ENCODE data around the gene PAX6. TPM values are rescaled to one million over a fixed set of nuclear protein-coding genes. Genes with fewer than 3 reads are reported as not detected.

The PAX6 gene
- total RNA-seq, 2 donors from 2014 or later = 0.68 TPM; not detected in 1

GRCh38 chr11:31802000-31802551 is 9.0 kb downstream of the PAX6 start:
- peaks cover 19 to 37% of the 10 kb centered on the region in 2 donors for H3K4me1 ChIP-seq (ENCODE audit: control insufficient read depth in 1 of 2, low read depth in 2 of 2)
- ATAC-seq (ENCODE audit: insufficient number of reproducible peaks, low FRiP score, low read depth) = no peak
- TF ChIP-seq, protein P1, sequence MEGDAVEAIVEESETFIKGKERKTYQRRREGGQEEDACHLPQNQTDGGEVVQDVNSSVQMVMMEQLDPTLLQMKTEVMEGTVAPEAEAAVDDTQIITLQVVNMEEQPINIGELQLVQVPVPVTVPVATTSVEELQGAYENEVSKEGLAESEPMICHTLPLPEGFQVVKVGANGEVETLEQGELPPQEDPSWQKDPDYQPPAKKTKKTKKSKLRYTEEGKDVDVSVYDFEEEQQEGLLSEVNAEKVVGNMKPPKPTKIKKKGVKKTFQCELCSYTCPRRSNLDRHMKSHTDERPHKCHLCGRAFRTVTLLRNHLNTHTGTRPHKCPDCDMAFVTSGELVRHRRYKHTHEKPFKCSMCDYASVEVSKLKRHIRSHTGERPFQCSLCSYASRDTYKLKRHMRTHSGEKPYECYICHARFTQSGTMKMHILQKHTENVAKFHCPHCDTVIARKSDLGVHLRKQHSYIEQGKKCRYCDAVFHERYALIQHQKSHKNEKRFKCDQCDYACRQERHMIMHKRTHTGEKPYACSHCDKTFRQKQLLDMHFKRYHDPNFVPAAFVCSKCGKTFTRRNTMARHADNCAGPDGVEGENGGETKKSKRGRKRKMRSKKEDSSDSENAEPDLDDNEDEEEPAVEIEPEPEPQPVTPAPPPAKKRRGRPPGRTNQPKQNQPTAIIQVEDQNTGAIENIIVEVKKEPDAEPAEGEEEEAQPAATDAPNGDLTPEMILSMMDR (IDR thresholded peaks at IDR 0.05) = no peak

GRCh38 chr11:31801298-31801702 is 9.8 kb downstream of the PAX6 start:
- Histone ChIP-seq H3K4me1 (ENCODE audit: control insufficient read depth in 1 of 2, low read depth in 2 of 2) (peaks cover 19 to 37% of the 10 kb centered on the region in 2 donors), H3K4me3 (no peak overlapping the region), H3K27ac (peak overlapping the region in 1 of 2 donors; percentile 8), H3K9me3 (no peaks in the 10 kb centered on the region), H3K27me3 (replicated peaks; ENCODE audit: insufficient read depth) (peaks cover 81% of the 10 kb centered on the region), H3K36me3 (no peaks in the 10 kb centered on the region)
- TF ChIP-seq, protein P1 (IDR thresholded peaks at IDR 0.05) = no peak
- DNase-seq (ENCODE audit: low spot score) = no peak
- no peak for ATAC-seq (ENCODE audit: insufficient number of reproducible peaks, low FRiP score, low read depth)

More at GRCh38 chr11:31802000-31802551, 9.0 kb downstream of the PAX6 start:
- Histone ChIP-seq H3K9me3 (no peaks in the 10 kb centered on the region), H3K4me3 (no peak overlapping the region), H3K27me3 (replicated peaks; ENCODE audit: insufficient read depth) (peaks cover 88% of the 10 kb centered on the region), H3K36me3 (no peaks in the 10 kb centered on the region), H3K27ac (no peak overlapping the region)
- DNase-seq (ENCODE audit: low spot score) = no peak

DNA sequence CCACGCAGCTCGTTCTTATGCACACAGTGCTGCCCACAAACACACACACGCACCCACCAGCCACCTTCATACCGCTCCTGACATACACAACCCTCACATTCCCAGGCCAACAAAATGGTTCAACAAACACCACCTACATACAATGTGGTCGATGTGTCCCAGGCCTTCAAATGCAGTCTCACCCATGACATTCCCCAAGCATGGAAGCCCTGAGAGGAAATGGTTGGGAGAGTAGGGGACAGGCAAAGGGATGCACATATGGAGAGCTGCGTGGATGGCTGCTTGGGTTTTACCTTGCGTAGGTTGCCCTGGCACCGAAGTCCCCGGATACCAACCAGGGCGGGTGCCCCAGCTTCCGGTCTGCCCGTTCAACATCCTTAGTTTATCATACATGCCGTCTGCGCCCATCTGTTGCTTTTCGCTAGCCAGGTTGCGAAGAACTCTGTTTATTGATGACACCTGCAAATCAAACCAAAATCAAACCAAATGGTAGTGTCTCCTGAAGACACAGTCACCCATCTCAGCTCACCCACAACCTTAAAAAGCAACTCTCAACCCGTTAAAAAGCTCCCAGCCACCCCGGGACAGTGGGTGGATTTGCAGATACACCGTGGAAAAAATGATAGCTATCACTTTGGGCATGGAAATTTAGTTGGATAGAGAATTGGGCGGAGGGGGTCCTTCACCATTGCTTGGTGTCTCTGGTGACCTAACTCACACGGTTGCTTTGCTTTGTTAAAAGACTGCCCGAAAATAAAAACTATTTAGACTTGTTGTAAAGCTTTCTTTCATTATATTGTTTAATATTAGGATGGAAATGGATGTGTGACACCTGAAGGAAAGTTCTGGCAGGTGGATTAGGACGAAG is 10.5 kb downstream of the PAX6 start:
- Histone ChIP-seq H3K27me3 (replicated peaks; ENCODE audit: insufficient read depth) (peaks cover 74% of the 10 kb centered on the region), H3K4me3 (no peak overlapping the region), H3K4me1 (ENCODE audit: control insufficient read depth in 1 of 2, low read depth in 2 of 2) (peaks cover 19 to 31% of the 10 kb centered on the region in 2 donors), H3K9me3 (no peaks in the 10 kb centered on the region), H3K27ac (no peak overlapping the region), H3K36me3 (no peaks in the 10 kb centered on the region)
- DNase-seq (ENCODE audit: low spot score) (no peak), ATAC-seq (ENCODE audit: insufficient number of reproducible peaks, low FRiP score, low read depth) (no peak)
- TF ChIP-seq, protein P1 (IDR thresholded peaks at IDR 0.05) = no peak

GRCh38 chr11:31799435-31800397 is 11.4 kb downstream of the PAX6 start:
- DNase-seq (ENCODE audit: low spot score) (no peak), ATAC-seq (ENCODE audit: insufficient number of reproducible peaks, low FRiP score, low read depth) (no peak)
- H3K4me1 ChIP-seq (ENCODE audit: control insufficient read depth in 1 of 2, low read depth in 2 of 2) = peaks cover 13 to 22% of the 10 kb centered on the region in 2 donors
- peak overlapping the region; percentile 20 for H3K4me3 ChIP-seq
- H3K9me3 ChIP-seq = no peaks in the 10 kb centered on the region
- H3K27ac ChIP-seq = no peak overlapping the region
- H3K36me3 ChIP-seq = no peaks in the 10 kb centered on the region
- TF ChIP-seq, protein P1 (IDR thresholded peaks at IDR 0.05) = no peak
- H3K27me3 ChIP-seq (replicated peaks; ENCODE audit: insufficient read depth) = peaks cover 65% of the 10 kb centered on the region
